LNCaP clone FGC (cell line): ENCODE results near the gene DNAJC17.

ENCODE experiments used
- DNase-seq: peaks from one replicate; pipeline ENCODE4 v3.0.0-alpha.2; 2011; ENCODE audit warnings: low read depth
- H3K4me3 ChIP-seq: 2 replicates; pipeline ENCODE4 v1.5.1; 2011; ENCODE audit warnings: mild to moderate bottlenecking, low read depth, low read length, control low read depth
- CTCF ChIP-seq: IDR thresholded peaks from 2 replicates; pipeline ENCODE4 v1.5.1; 2012; ENCODE audit warnings: mild to moderate bottlenecking; ENCODE audit not compliant: control insufficient read depth, insufficient read depth; ENCODE audit errors: extremely low read depth

DNAJC17 gene

DNA sequence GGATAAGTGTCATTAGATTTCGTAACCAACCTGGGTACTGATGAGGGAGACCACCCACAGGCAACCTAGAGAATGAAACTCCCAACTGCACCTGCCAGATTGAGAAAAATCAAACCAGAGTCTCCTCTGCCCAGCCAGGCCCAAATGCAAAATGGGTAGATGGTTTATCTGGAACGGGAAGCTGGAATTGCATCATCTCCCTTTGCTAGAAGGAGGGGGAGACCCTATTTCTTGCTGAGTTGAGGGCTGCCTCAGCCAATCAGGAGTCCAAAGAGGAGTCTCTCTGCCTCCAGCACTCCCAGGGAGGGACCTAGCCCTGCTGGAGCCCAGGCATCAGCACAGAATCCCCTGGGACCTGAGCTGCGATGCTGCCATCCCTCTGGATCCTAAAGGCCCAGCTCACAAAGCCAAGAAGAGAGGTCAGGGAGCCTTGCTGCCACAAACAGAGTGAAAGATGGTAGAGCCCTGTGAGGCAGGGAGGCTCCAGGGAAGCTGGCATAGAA, 60.3 kb downstream of the DNAJC17 start:
- no peak for DNase-seq
- H3K4me3 ChIP-seq = no peak overlapping the region
- no peak for TF ChIP-seq CTCF

- no peak for DNase-seq
- no peak for TF ChIP-seq CTCF
- no peak overlapping the region for H3K4me3 ChIP-seq
Observed at GRCh38 chr15:40744815-40745152, 62.5 kb downstream of the DNAJC17 start.

DNA sequence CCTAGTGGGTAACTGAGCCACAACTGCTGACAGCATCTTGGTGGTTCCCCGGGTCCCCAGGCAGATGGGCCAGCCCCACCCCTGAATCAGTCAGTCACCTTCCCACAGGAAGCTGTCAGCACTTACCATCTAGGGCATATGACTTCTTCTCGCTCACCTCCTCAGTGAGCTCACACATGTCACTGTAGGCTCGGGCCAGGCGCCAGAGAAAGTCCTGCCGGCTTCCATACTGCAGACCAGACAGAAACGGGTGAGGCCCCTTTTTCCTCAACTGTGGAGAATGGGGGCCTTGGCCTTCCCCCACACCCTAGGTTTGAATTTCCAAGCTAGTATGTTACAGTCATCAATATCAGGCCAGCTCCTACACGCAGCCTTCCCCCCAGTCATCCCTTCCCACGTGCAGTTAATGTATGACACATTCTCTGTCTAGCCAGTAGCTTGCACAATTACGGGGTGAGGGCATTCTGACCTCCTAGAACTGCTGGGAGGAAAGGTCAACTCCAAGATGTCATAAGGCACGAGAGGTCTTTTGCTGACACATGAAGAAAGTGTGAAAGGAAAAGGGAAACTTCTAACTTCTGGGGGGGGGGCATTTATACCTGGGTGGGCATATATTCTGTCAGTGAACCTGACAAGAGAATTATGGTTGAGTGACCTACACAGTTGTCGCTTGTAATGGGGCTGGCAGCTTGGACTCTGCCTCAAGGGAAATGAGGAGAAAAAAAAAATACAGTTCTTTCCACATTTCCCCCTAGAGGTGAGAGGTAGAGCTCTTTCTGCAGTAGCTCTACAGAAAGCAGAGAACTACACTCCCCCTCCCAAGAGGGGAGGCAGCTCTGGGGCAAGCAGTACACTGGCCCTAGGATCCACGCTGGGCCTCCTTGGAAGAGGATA, 63.1 kb downstream of the DNAJC17 start:
- H3K4me3 ChIP-seq = no peak overlapping the region
- no peak for DNase-seq
- no peak for TF ChIP-seq CTCF

GRCh38 chr15:40743485-40743901, 63.8 kb downstream of the DNAJC17 start:
- no peak for TF ChIP-seq CTCF
- no peak overlapping the region for H3K4me3 ChIP-seq
- no peak for DNase-seq

GRCh38 chr15:40739854-40740253, 67.4 kb downstream of the DNAJC17 start:
- no peak for TF ChIP-seq CTCF
- no peak overlapping the region for H3K4me3 ChIP-seq
- DNase-seq = no peak

DNA sequence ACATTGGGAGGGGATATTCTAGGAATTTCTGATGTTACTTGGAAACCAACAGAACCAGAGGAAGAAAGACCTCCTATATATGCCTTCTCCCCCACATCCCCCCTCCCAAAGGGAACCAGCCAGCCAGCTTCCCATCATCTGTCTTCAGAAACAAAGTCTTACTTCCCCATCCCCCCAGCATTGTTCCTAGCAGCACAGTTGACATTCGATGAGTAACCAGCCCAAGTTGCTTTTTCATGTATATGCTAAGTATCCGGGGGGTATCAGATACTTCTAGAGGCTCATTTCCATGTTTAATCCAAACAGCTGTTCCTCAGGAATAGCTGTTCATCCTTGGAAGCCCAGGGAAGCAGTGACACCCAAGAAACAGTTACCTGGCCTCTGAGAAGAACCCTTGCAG, 68.2 kb downstream of the DNAJC17 start:
- no peak overlapping the region for H3K4me3 ChIP-seq
- no peak for DNase-seq
- no peak for TF ChIP-seq CTCF
